Measurements from ENCODE around the gene PPP1R14C.

DNA sequence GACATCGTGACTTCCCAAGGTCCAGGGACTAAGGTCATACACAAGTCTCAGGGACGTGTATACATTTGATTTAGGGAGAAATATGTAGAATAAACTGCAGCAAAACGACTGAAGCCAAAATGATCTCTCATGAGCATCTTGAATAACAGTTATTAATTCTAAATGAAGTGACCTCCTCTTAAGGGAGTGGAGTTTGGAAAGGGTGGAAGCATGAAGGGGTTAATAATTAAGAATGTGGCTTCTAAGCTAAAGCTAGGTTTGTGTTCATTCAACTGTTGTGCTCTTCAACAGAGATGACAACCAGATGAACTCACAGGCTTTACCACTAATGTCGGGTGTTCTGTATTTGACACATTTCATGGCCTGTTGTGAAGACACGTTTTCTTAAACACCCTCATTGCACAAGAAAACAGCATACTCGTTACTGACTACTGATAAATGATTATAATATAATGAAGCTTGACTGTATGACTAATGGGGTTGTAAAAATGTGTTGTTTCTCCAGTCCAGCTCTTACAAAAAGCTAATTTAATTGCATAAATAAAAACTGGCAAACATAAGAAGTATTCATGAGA, 1.5 kb downstream of the PPP1R14C start:
- TF ChIP-seq, protein P1, sequence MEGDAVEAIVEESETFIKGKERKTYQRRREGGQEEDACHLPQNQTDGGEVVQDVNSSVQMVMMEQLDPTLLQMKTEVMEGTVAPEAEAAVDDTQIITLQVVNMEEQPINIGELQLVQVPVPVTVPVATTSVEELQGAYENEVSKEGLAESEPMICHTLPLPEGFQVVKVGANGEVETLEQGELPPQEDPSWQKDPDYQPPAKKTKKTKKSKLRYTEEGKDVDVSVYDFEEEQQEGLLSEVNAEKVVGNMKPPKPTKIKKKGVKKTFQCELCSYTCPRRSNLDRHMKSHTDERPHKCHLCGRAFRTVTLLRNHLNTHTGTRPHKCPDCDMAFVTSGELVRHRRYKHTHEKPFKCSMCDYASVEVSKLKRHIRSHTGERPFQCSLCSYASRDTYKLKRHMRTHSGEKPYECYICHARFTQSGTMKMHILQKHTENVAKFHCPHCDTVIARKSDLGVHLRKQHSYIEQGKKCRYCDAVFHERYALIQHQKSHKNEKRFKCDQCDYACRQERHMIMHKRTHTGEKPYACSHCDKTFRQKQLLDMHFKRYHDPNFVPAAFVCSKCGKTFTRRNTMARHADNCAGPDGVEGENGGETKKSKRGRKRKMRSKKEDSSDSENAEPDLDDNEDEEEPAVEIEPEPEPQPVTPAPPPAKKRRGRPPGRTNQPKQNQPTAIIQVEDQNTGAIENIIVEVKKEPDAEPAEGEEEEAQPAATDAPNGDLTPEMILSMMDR (IDR thresholded peaks at IDR 0.05), result no peak
- TF ChIP-seq EZH2 (IDR thresholded peaks at IDR 0.05) (no peak), EZH2phosphoT487 (IDR thresholded peaks at IDR 0.05) (no peak)

All from neural progenitor cell (in vitro differentiated cells).